HG02870 (cell line): ENCODE results near the gene PAQR3.

Experiments used
- ATAC-seq: cut with Tn5 transposase; IDR thresholded peaks from one replicate; pipeline ENCODE4 v1.9.1; 2021; ENCODE audit warnings: mild to moderate bottlenecking, moderate library complexity; ENCODE audit not compliant: unreplicated experiment

Gene PAQR3

DNA sequence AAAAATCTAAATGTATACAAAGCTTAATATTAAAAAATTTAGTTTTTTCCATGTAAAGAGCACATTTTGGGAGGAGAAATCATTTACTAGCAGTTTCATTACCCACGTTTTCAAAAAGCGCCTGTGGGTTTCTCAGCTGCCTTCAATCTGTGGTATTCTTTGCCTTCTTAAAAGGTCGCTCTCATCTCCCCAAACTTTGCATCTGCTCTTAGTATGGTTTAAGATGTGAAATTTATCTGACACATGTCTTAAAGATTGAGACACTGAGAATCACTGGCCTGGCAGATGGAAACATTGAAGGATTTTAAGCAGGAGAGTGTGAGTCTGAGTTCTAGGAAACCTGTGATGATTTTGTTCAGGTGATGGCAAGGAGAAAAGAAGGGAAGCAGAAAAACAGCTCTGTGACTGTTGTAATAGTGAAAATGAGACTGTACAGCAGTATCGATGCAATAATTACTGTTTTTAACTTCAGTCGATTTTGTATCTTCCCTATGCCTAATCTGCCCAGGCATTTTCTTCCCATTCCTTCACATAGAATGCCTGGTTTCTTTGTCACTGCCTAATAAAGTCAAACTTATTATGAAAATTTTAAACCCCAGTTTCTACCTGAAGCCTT lies 75.9 kb downstream of the PAQR3 start:
- ATAC-seq: no peak

DNA sequence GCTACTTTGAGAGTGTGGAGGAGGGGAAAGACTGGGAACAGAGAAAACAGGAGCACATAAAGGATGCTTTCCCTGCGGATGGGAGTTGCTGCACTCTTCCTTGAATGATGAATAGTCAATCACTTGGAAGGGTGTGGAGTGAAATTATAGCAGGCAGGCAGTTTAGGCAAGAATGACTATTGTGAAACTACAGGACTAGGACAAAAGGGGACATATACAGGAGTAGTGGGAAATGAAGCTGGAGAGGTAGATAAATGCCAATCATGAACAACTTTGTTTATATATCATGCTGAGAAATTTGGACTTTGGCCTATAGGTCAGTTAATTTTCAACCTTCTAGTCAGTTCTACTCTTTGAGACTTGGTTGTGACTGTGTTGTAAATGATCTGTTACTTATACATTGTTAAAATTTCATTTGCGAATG lies 76.9 kb downstream of the PAQR3 start:
- ATAC-seq: no peak
